T-helper 1 cell treated with Interleukin-12 subunit alpha and Interleukin-12 subunit beta and Interleukin-4 antibody, amounts not matched to agents 30 ng/mL and 1 ng/mL, for 36 hours (primary cell): ENCODE data around the gene CEP152. TPM values are rescaled to one million over a fixed set of nuclear protein-coding genes. Genes with fewer than 3 reads are reported as not detected.

Experiments used
- intact Hi-C: fragments of 100-400 bp; cut with micrococcal nuclease; formaldehyde crosslinking; loops from one replicate; pipeline ENCODE4 v1.15.1; 2024
- total RNA-seq: library from RNA; stranded (reverse); gene quantifications from 2 replicates; pipeline ENCODE4 v1.2.3, GENCODE V29; 2022

The CEP152 gene
- total RNA-seq, 1 donor from 2014 or later = 25.0 TPM

DNA sequence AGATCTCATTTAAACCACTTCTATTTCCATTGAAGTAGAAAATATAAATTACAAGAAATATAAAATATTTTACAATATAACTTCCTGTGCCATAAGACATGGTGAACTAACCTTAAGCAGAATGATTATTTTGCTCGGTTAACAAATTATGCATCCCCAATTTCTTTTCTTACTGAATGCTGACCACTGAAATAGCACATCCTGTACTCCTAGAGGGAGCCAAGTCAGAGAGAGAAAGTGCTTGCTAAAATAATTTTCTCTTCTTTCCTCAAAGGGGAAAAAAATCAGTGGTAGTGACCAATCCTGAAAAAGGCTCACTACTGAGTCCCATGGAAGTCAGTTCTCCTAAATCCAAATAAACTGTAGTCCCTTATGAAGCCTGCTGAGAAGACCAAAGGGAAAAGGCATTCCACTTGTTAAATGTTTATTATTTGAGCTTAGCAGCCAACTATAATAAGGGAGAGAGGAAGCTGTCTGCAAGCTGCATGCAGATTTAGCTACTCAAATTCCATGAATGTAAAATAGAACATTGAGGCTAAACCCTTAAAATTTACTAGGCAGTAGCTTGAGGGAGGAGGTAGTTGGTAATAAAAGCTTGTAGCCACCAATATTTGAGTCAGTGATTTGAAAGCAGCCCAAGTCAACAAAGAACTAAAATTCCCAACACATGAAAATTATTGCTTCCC, 33.1 kb downstream of the CEP152 start:
- intact Hi-C loops = no loop called here

DNA sequence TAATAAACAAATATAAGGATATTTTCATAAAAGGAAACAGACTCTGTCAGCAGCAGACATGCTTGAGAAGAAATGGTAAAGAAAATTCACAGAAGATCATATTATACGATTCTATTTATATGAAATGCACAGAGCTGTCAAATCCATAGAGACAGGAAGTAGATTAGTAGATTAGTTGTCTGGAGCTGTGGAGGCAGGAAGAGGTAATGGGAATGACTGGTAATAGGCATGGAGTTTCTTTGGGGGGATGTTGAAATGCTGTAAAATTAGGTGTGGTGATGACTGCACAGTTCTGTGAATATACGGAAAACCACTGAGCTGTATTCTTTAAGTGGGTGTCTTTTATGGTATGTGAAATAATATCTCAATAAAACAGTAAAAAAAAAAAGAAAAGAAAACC, 35.3 kb downstream of the CEP152 start:
- intact Hi-C loops = no loop called here

DNA sequence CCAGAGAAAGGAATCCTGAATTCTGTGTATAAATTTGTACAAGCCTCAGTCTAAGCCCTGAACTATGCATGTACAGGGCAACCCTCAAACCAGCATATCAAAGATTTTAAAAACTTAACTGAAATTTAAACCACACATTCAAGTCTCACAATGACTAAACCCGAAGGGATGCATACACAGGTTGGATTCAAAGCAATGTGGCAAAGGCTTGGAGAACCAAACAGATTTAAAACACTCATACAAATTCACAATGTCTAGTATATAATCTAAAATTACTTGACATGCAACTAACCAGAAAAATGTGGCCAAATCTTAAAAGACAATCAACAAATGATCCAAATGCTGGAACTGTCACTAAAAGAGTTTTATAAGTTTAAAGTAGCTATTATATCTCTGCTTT, 36.4 kb downstream of the CEP152 start:
- intact Hi-C loops = no loop called here

DNA sequence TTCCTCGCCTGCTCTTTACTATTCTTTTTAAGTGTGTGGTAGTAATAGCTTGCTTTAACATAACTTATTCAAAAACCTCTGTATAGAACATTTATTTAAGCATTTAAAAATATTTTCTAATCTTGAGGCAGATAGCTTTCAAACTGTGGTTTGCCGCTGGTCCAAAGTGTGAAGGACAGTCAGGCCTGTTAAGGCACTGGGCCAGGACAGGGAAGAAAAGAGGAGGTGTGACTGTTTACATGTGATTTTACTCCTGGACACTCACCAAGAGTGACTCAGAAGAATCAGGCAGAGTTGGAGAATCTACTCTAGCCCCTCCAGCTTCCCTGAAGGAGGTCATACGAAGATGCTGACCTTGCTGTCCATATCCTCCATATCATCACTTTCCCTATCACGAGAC, 44.7 kb downstream of the CEP152 start:
- intact Hi-C loops = no loop called here

DNA sequence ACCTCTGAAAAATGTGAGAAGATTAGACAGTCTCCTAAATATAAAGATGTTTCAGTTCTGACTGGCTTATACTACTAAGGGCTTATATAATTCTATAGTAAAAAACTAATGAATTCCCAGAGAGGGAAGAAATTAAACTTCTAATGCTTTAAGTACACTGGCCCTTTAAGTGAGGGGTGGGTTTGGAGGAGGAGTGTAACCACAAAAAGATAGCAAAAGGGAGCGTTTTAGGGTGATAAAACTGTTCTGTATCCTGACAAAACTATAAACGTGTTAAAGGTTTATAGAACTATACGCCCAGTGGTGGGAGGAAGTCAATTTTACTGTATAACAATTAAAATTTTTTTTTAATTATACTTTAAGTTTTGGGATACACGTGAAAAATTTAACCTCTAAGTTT, 45.8 kb downstream of the CEP152 start:
- intact Hi-C loops = no loop called here

DNA sequence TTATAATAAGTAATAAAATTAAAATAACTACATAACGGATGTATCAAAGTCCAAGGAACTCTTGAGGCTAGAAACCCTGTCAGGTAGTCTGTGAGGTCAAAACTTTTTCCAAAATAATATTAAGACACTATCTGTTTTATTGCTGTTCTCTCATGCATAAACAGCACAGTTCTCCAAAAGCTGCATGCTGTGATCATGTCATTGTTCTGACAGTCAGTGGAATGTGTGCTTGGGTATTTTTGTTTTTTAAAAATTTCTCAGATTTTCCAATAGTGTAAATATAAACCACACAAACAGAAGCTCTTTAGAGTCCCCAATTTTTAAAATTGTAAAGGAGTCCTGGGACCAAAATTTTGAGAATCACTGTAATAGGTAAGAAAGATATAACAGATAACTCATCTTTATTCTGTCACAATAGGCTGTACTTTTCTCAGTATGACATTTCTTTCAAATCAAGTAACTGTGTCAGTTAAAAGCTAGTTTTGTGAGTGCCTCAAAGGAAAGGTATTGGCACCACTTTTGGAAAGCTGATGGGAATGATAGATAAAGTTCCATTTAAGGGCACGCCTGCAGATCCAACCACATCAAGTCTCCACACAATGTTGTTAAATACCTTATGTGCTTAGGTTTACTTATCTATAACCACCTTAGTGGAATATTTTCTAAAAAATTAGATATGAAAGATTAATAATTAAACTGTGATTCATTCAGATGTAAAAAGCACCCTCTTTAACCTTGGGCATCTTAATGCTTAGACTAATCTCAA, 49.3 kb downstream of the CEP152 start:
- intact Hi-C loops = no loop called here

DNA sequence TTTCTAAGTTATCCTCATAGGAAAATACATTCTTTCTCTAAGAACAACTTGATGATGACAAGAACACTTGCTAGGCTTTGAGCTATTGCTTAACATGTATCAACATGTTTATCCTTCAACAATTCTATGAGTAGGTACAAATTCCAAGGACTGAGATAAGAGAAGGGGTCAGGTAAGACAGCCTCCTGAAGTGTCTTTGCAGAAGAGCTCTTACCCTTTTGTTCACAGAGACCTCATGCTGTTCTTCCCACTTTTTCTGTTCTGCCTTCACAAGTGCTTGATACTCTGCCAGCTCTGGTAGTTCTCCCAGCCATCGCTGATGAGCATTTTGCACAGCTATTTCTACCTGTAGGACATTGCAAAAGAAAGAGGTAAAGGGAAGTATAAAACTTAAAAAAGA, 50.9 kb downstream of the CEP152 start:
- intact Hi-C loops = no loop called here

DNA sequence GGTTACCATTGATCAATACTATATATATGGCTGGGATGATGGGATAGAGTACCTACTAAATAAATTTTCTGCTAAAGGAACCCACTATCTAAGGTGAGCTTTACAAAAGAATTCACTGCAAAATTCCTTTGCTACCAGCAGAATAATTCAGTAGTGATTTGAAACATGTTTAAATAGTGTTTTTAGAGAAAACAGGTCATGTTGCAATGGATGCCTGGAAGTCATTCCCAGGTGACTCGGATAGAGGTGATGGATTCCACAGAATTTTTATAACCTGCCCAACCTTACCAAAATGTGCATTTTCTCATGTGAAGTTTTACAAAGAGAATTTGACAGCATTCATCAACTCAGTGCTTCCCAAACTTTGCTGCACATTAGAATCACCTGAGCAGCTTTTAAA, 53.2 kb downstream of the CEP152 start:
- intact Hi-C loops = no loop called here

DNA sequence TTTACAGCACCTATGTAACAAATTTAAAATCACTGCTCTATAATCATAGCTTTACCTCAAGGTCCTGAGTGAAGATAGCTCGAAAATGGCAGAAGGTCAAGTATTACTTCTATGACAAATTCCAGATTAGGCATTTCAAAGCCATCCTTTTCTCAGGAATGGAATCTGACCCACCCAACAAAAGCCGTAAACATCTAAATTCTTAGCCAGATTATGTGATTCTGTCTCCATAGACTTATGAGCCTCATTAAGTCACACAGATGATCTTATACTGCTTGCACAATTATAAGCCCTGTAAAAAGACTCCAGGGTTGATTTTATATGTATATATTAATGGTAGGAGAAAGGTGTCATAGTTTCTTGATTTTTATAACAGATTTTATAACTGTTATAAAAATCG, 56.9 kb downstream of the CEP152 start:
- intact Hi-C loops = no loop called here

DNA sequence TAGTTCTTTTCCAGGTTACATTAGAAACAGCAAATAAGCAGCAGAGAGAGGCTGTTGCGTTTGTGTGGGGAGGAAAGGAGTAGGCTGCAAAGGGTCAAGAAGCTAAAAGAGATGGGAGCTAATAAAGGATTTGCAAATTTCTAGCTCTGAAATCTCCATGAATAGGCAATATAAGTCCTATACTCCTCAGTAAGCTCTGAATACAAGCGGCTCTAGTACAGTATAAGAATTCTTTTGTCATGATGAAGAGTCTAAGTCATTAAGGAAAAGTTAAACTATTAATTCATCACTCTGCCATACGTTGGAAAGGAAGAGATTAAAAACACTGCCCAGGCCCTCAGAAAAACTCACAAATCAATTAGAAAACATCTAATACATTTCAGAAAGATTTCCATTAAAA, 59.3 kb downstream of the CEP152 start:
- intact Hi-C loops = no loop called here

DNA sequence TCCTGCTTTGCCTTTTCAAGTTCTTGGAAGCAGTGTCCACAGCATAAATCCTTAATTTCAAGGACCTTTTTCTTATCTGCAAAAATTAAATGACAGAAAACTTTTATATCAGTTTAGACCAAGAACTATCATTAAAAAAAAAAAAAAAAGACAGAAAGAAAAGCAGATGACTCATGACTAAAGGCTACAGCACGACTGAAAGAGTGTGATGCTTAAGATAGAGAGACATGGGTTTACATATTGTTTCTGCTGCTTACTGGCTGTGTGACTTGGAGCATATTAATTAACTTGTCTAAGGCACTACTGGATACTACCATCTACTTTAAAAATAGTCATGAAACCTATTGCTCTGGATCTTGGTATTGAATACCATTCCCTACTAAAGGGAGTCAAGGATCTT, 62.3 kb downstream of the CEP152 start:
- intact Hi-C loops = no loop called here

DNA sequence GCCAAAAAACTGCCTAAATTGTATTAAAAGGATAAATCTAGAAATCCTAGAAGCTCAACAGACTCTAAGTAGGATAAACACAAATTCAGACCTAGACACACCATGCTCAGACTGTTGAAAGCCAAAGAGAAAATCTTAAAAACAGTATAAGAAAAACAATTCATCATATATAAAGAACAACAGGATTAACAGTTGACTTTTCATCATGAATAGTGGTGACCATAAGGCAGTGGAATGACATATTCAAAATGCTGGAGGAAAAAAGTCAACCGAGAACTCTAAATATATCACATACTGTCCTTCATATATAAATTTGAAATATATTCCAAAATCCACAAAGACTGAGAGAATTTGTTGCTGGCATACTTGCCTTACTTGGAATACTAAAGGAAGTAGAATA, 77.3 kb downstream of the CEP152 start:
- intact Hi-C loops = no loop called here

DNA sequence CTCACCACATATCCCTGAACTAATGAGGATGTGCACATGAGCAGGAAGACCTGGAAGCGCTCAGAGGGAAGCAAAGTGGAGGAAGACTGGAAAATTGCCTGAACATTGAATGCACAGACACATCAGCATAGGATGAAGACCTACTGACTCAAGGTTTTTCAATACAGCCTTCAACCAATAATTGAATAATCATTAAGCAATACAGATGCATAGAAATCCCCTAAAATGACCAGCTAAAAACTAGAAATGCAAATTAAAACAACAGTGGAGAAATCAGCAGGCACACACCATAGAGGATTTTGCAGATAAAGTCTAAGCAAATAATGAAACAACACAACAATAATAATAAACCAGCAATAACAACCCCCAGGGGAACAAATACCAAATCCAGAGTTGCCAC, 80.4 kb downstream of the CEP152 start:
- intact Hi-C loops = no loop called here

DNA sequence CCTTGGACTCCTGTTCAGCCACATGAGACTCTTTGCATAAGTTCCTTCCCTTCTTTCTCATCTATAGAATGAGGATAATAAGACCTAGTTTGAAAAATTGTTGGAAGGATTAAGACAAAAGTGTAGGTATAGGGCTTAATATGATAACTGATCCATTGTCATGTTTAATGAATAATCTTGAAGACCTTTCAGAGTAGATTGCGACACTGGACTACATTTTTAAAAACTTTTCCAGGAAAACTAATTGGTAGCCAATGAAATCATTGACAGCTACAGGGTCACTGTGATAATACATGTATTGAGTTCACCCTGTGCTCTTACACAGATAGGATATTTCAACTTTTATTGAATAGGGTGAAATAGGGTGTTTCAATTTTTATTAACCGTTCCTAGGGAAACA, 86.9 kb downstream of the CEP152 start:
- intact Hi-C loops = no loop called here

DNA sequence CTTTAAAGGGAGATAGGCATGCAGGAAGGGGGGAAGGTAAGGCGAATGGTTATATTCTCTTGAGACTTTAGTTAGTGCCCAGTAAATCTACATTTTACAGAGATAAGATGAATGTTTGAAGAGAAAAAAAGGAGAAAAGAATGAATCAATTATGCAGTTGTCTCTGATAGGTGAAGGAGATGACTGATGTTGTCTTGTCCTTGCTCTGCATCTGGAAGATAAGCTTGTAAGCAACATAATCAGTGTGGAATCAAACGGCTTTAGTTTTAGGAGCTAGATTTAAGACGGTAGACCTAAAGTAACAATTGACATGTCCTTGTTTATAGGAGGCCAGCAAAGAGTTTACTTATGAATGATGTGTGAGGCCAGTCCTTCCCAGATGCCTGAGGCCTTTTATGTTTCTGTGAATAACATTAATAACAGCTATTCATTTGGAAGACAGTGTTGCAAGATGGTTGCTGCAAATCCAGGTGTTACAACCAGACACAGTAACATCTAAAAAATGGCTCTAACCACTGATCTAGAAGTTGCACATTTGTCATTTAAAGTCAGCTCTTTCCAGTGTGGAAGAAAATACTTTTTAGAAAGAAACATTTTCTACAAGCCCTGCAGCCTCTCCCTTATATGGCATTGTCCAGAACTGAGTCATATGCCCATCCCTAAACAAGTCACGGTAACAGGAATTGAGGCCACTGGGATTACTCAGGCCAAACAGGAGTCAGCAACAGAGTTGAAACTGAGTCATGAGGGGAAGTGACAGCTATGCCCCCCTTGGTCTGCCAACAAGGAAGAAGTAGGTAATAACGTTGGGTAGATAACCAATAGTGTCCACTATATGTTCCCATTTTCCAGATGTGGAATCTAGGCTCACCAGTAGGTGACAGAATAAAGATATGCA, 87.9 kb downstream of the CEP152 start:
- intact Hi-C loops = no loop called here

DNA sequence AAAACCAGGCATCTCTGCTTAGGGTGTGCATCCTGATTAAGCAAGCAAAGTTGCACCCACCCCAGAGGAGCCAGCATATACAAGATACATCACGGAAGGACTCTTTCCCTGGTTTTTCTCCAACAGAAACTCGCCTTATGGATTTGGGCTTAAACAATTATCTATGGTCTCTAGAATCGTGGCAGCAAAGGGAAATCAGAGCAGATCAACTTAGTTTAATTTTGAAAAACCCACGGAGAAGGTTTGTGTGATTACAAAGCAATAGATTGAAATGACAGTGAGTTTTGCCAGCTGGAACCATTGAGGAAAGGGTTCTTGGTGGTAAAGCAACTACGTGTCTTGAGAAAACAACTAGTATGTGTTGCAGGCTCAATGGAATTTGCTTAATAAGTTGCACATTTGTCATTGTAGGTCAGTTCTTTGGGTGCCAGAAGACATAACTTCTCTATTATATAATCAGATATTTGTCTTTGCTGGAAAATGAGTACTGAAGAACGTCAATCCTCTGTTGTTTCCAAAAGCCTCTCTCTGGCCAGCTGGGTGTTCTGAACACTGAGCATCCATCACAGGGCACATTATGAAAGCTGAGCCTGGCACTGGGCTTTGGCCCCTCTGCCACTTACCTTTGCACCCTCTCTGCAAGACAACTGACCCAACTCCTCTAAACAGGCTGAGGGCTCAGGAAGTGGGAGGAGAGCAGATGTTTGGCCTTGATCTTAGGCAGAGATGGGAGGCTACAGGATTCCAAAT, 89.6 kb downstream of the CEP152 start:
- intact Hi-C loops = no loop called here

DNA sequence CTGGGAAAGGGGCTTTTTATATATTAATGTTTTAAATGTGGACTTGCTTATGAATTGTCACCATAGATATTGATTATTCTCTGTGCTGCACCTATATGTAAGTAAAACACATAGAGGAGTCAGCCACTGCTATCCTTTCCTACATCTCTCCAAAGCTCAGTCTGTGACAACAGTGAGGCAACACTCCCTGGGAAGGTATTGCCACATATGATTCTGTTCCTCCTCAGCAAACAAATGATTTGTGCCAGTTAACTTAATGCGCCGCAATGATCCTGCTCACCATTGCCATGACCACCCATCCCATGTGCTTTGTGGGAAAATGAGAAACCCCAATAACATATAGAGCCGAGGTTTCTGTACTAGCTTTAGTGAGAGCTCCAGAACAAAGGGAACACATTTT, 90.2 kb downstream of the CEP152 start:
- intact Hi-C loops = no loop called here

DNA sequence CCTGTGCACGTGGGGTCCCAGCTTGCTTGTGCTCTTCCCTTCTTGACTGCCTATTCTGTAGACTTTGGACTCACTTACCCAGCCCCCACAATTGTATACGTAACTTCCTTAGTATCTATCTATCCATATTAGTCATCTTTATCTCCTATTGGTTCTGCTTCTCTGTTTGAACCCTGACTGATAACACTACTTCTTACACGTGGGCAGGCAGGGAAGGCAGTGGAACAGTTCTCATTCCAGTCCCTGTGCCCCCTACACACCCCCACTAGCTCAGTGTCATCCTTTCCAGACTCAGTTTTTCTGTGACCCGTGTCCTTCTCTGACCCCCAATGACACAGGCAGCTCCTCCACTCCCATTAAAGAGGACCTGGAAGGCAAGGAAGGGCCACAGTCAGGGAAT, 91.2 kb downstream of the CEP152 start:
- intact Hi-C loops = no loop called here

DNA sequence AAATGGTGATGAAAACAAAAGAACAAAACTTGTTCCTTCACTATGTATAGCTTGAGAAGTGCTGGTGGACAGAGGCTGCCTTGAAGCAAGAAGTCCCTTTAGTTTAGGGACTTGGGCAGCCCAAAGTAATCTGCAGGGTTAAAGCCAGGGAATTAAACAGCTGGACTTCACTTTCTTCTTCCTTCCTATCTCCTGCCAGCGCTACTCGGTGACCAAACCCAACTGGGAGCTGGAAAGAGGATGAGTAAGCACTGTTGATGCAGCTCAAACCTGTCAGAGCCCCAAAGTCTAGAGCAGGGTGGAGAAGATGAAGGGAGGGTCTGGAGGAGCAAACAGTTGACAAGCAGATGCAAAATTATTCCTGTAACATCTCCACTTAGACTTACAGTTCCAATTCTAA, 92.2 kb downstream of the CEP152 start:
- intact Hi-C loops = no loop called here

DNA sequence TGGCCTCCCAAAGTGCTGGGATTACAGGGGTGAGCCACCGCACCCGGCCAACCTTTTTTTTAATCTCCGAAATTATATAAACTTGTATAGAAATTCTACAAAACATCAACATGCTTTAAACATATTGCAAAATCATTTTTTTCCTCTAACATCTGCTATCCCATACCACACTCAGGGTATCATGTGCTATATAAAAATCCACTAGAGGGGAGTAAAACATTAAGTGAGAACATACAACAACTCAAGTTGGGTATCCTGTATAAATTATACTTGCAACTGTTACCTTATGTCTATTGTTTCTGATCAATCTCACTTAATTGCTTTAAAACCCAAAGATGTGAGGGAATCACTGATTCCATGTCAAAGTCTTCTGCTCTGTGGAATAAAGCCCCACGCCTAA, 93.4 kb downstream of the CEP152 start:
- intact Hi-C loops = no loop called here

DNA sequence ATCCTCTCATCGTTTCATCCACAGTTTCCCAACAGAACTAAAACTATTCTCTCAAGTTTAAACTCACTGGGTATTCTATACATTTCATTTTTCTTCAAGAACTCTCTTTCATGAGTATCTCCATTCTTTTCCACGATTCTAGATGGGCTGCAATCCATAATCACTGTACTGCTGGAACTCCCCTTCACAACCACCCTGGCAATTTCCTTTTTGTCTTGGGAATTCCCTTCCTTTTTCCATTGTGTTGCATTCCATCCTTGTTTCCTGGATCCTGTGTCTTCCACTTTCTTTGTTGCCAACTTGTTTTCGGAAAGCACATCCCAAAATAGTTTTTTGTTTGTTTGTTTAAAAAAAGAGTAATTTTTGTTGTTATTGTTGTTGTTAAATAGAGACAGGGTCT, 98.3 kb downstream of the CEP152 start:
- intact Hi-C loops = no loop called here
